ENCODE results near the gene DEF6. TPM values are rescaled to one million over a fixed set of nuclear protein-coding genes. Genes with fewer than 3 reads are reported as not detected.

DEF6 gene
- total and polyA plus RNA-seq, 2 of the 13 experiments (the other 11 are each of a cell fraction or from before 2014, with no cell fraction given), result 5.2 to 10.0 TPM

- Histone ChIP-seq H3K27ac (ENCODE audit: extremely low read length, insufficient read depth, low read length) (no peak overlapping the region), H2AFZ (ENCODE audit: low read length) (no peak overlapping the region), H3K4me1 (ENCODE audit: insufficient read depth, low read length) (no peaks in the 10 kb centered on the region), H3K27me3 (ENCODE audit: control insufficient read depth in 1 of 2, insufficient read depth in 2 of 2, low read length in 2 of 2) (no peaks in the 10 kb centered on the region), H4K20me1 (ENCODE audit: insufficient read depth, low read length) (no peaks in the 10 kb centered on the region), H3K4me3 (replicated peaks in 1 of 3; ENCODE audit: insufficient read depth in 1 of 3, low read depth in 2 of 3, low read length in 3 of 3) (no peak overlapping the region), H3K9me3 (ENCODE audit: low read length) (no peaks in the 10 kb centered on the region), H3K36me3 (replicated peaks in 1 of 2; ENCODE audit: control insufficient read depth in 1 of 2, insufficient read depth in 2 of 2, low read length in 2 of 2) (no peaks in the 10 kb centered on the region), H3K79me2 (ENCODE audit: insufficient read depth, low read length) (no peaks in the 10 kb centered on the region), H3K4me2 (ENCODE audit: low read depth, low read length) (no peak overlapping the region), H3K9ac (ENCODE audit: insufficient read depth, low read depth, low read length) (no peak overlapping the region)
- WGBS (ENCODE audit: low lambda C conversion rate), result 49% methylated on average over 5 of the region's 6 CpGs
- FAIRE-seq (no peak), ATAC-seq (no peak), DNase-seq (ENCODE audit: low spot score) (no peak)
- in situ Hi-C loops (cut with HindIII; ENCODE audit: extremely low pct_ligation_motif_present, low pct_unique_long_range_greater_than_20kb) (loop anchor here (10.0 kb wide), 1 partner anchor 423 kb away; the partner anchor contains the start of gene ARMC12), intact Hi-C loops (cut with micrococcal nuclease; ENCODE audit: unreplicated experiment) (no loop called here)
- ChIA-PET POLR2A (interaction anchor here (1.3 kb wide), 1 partner anchor 9 kb away, joined by 3 read pairs; no protein-coding TSS in a partner anchor), CTCF (ENCODE audit: low intra/inter-chr PET ratio, low total read pairs) (no interaction called here)
- no TSS peak for BruUV-seq (replicated peaks)
- TF ChIP-seq GABPA (IDR thresholded peaks at IDR 0.05; ENCODE audit: low read depth, low read length), result peak; percentile 26; the same call in 1 of the 2 replicates
- TF ChIP-seq GABPA (CRISPR knock-in tag; IDR thresholded peaks at IDR 0.05; ENCODE audit: low read depth), result no peak
- TF ChIP-seq ERF (CRISPR knock-in tag; IDR thresholded peaks at IDR 0.05), result no peak
Observed at GRCh38 chr6:35311390-35312075, 13.9 kb downstream of the DEF6 start.

- H4K20me1 ChIP-seq (ENCODE audit: insufficient read depth, low read length), result no peaks in the 10 kb centered on the region
- 75% methylated on average over 12 of the region's 19 CpGs for WGBS (ENCODE audit: low lambda C conversion rate)
- H3K27me3 ChIP-seq (ENCODE audit: control insufficient read depth in 1 of 2, insufficient read depth in 2 of 2, low read length in 2 of 2), result no peaks in the 10 kb centered on the region
- ChIA-PET CTCF (ENCODE audit: low intra/inter-chr PET ratio, low total read pairs) (no interaction called here), POLR2A (interaction anchor here (1.3 kb wide), 1 partner anchor 9 kb away, joined by 3 read pairs; no protein-coding TSS in a partner anchor)
- H3K36me3 ChIP-seq (replicated peaks in 1 of 2; ENCODE audit: control insufficient read depth in 1 of 2, insufficient read depth in 2 of 2, low read length in 2 of 2), result no peaks in the 10 kb centered on the region
- H3K4me3 ChIP-seq (replicated peaks in 1 of 3; ENCODE audit: insufficient read depth in 1 of 3, low read depth in 2 of 3, low read length in 3 of 3), result no peak overlapping the region
- no peaks in the 10 kb centered on the region for H3K79me2 ChIP-seq (ENCODE audit: insufficient read depth, low read length)
- H3K9ac ChIP-seq (ENCODE audit: insufficient read depth, low read depth, low read length), result no peak overlapping the region
- H2AFZ ChIP-seq (ENCODE audit: low read length), result no peak overlapping the region
- DNase-seq (ENCODE audit: low spot score), result no peak
- H3K4me2 ChIP-seq (ENCODE audit: low read depth, low read length), result no peak overlapping the region
- intact Hi-C loops (cut with micrococcal nuclease; ENCODE audit: unreplicated experiment) (no loop called here), in situ Hi-C loops (cut with HindIII; ENCODE audit: extremely low pct_ligation_motif_present, low pct_unique_long_range_greater_than_20kb) (loop anchor here (10.0 kb wide), 1 partner anchor 423 kb away; the partner anchor contains the start of gene ARMC12)
- no peaks in the 10 kb centered on the region for H3K9me3 ChIP-seq (ENCODE audit: low read length)
- peak; percentile 47; the same call in 2 of the 3 replicates for ATAC-seq
- no peak for FAIRE-seq
- peaks cover 3% of the 10 kb centered on the region for H3K4me1 ChIP-seq (ENCODE audit: insufficient read depth, low read length)
- no peak overlapping the region for H3K27ac ChIP-seq (ENCODE audit: extremely low read length, insufficient read depth, low read length)
- BruUV-seq (replicated peaks), result no TSS peak
- no peak for TF ChIP-seq BHLHE40 (IDR thresholded peaks at IDR 0.05; ENCODE audit: low read length)
- TF ChIP-seq IRF2 (CRISPR knock-in tag; IDR thresholded peaks at IDR 0.05), result no peak
- TF ChIP-seq CENPT (CRISPR knock-in tag; IDR thresholded peaks at IDR 0.05; ENCODE audit: low read depth), result no peak
- no peak for TF ChIP-seq XBP1 (CRISPR knock-in tag; IDR thresholded peaks at IDR 0.05)
- TF ChIP-seq NCOA2 (CRISPR knock-in tag; IDR thresholded peaks at IDR 0.05), result no peak
- no peak for TF ChIP-seq RBAK (CRISPR knock-in tag; IDR thresholded peaks at IDR 0.05)
- TF ChIP-seq GABPB1 (CRISPR knock-in tag; IDR thresholded peaks at IDR 0.05), result no peak
- TF ChIP-seq ZNF841 (CRISPR knock-in tag; IDR thresholded peaks at IDR 0.05; ENCODE audit: borderline replicate concordance), result no peak
- TF ChIP-seq KDM6A (CRISPR knock-in tag; IDR thresholded peaks at IDR 0.05; ENCODE audit: low read depth), result no peak
- TF ChIP-seq ZBTB25 (CRISPR knock-in tag; IDR thresholded peaks at IDR 0.05), result no peak
- TF ChIP-seq CREBL2 (CRISPR knock-in tag; IDR thresholded peaks at IDR 0.05; ENCODE audit: borderline replicate concordance), result no peak
- no peak for TF ChIP-seq ZNF225 (CRISPR knock-in tag; IDR thresholded peaks at IDR 0.05)
- no peak for TF ChIP-seq MYPOP (CRISPR knock-in tag; IDR thresholded peaks at IDR 0.05)
- TF ChIP-seq NAIF1 (CRISPR knock-in tag; IDR thresholded peaks at IDR 0.05; ENCODE audit: borderline replicate concordance), result no peak
Observed at GRCh38 chr6:35312076-35312800, 14.6 kb downstream of the DEF6 start.

All from HepG2 (cell line).